ENCODE results near the gene COPZ2. TPM values are rescaled to one million over a fixed set of nuclear protein-coding genes. Genes with fewer than 3 reads are reported as not detected.
"Not testable (repeated sequence)": the region's sequence is repeated elsewhere in the genome, so short reads cannot be mapped to it uniquely, and the experiment has no call there.

The COPZ2 gene
- total and polyA plus RNA-seq, 2 donors = 36.0 to 45.2 TPM

- no peak for DNase-seq (ENCODE audit: extremely low spot score)
- no peak overlapping the region for H3K4me3 ChIP-seq (ENCODE audit: low read depth, low read length)
- H3K4me1 ChIP-seq (ENCODE audit: insufficient read depth) = no peaks in the 10 kb centered on the region
- no peaks in the 10 kb centered on the region for H3K36me3 ChIP-seq (ENCODE audit: insufficient read depth)
- H3K27ac ChIP-seq (ENCODE audit: low read depth) = no peak overlapping the region
- 30% methylated on average over 4 of the region's 4 CpGs for WGBS
These were observed 35.2 kb downstream of the COPZ2 start for GRCh38 chr17:48002266-48002915.

- WGBS = 98% methylated on average over 5 of the region's 5 CpGs
- not testable (repeated sequence) for DNase-seq (ENCODE audit: extremely low spot score); H3K4me3 ChIP-seq (ENCODE audit: low read depth, low read length); H3K36me3 ChIP-seq (ENCODE audit: insufficient read depth); H3K4me1 ChIP-seq (ENCODE audit: insufficient read depth); H3K27ac ChIP-seq (ENCODE audit: low read depth)
These were observed 35.9 kb downstream of the COPZ2 start for GRCh38 chr17:48001657-48002056.

- H3K4me3 ChIP-seq (ENCODE audit: low read depth, low read length) = no peak overlapping the region
- DNase-seq (ENCODE audit: extremely low spot score) = no peak
- WGBS = 88% methylated on average over 1 of the region's 1 CpG
- H3K36me3 ChIP-seq (ENCODE audit: insufficient read depth) = no peaks in the 10 kb centered on the region
- no peaks in the 10 kb centered on the region for H3K4me1 ChIP-seq (ENCODE audit: insufficient read depth)
- H3K27ac ChIP-seq (ENCODE audit: low read depth) = no peak overlapping the region
These were observed 36.4 kb downstream of the COPZ2 start for GRCh38 chr17:48001197-48001596.

- no peak for DNase-seq (ENCODE audit: extremely low spot score)
- 45% methylated on average over 4 of the region's 4 CpGs for WGBS
- Histone ChIP-seq H3K27ac (ENCODE audit: low read depth) (no peak overlapping the region), H3K4me3 (ENCODE audit: low read depth, low read length) (no peak overlapping the region), H3K36me3 (ENCODE audit: insufficient read depth) (no peaks in the 10 kb centered on the region), H3K4me1 (ENCODE audit: insufficient read depth) (no peaks in the 10 kb centered on the region)
These were observed 38.0 kb downstream of the COPZ2 start for GRCh38 chr17:47999582-47999981.

GRCh38 chr17:47998044-47998443, 39.6 kb downstream of the COPZ2 start:
- no peak overlapping the region for H3K4me3 ChIP-seq (ENCODE audit: low read depth, low read length)
- no peak overlapping the region for H3K27ac ChIP-seq (ENCODE audit: low read depth)
- no peaks in the 10 kb centered on the region for H3K4me1 ChIP-seq (ENCODE audit: insufficient read depth)
- no peak for DNase-seq (ENCODE audit: extremely low spot score)
- WGBS = 93% methylated on average over 7 of the region's 7 CpGs
- H3K36me3 ChIP-seq (ENCODE audit: insufficient read depth) = no peaks in the 10 kb centered on the region

- no peaks in the 10 kb centered on the region for H3K4me1 ChIP-seq (ENCODE audit: insufficient read depth)
- no peak overlapping the region for H3K4me3 ChIP-seq (ENCODE audit: low read depth, low read length)
- H3K36me3 ChIP-seq (ENCODE audit: insufficient read depth) = no peaks in the 10 kb centered on the region
- no peak overlapping the region for H3K27ac ChIP-seq (ENCODE audit: low read depth)
- 86% methylated on average over 7 of the region's 7 CpGs for WGBS
- DNase-seq (ENCODE audit: extremely low spot score) = no peak
These were observed 40.0 kb downstream of the COPZ2 start for GRCh38 chr17:47997586-47997985.

- no peak overlapping the region for H3K27ac ChIP-seq (ENCODE audit: low read depth)
- H3K36me3 ChIP-seq (ENCODE audit: insufficient read depth) = no peaks in the 10 kb centered on the region
- WGBS = 70% methylated on average over 9 of the region's 9 CpGs
- no peaks in the 10 kb centered on the region for H3K4me1 ChIP-seq (ENCODE audit: insufficient read depth)
- H3K4me3 ChIP-seq (ENCODE audit: low read depth, low read length) = no peak overlapping the region
- DNase-seq (ENCODE audit: extremely low spot score) = no peak
These were observed 41.4 kb downstream of the COPZ2 start for GRCh38 chr17:47996201-47996600.

- no peaks in the 10 kb centered on the region for H3K4me1 ChIP-seq (ENCODE audit: insufficient read depth)
- H3K4me3 ChIP-seq (ENCODE audit: low read depth, low read length) = no peak overlapping the region
- H3K27ac ChIP-seq (ENCODE audit: low read depth) = no peak overlapping the region
- no peaks in the 10 kb centered on the region for H3K36me3 ChIP-seq (ENCODE audit: insufficient read depth)
- no peak for DNase-seq (ENCODE audit: extremely low spot score)
- 70% methylated on average over 13 of the region's 13 CpGs for WGBS
These were observed 42.2 kb downstream of the COPZ2 start for GRCh38 chr17:47995241-47995935.

- Histone ChIP-seq H3K27ac (ENCODE audit: low read depth) (no peak overlapping the region), H3K4me1 (ENCODE audit: insufficient read depth) (no peaks in the 10 kb centered on the region), H3K4me3 (ENCODE audit: low read depth, low read length) (no peak overlapping the region), H3K36me3 (ENCODE audit: insufficient read depth) (no peaks in the 10 kb centered on the region)
- no peak for DNase-seq (ENCODE audit: extremely low spot score)
- WGBS = 89% methylated on average over 4 of the region's 4 CpGs
These were observed 42.9 kb downstream of the COPZ2 start for GRCh38 chr17:47994724-47995123.

GRCh38 chr17:47993964-47994363, 43.6 kb downstream of the COPZ2 start:
- WGBS = 77% methylated on average over 5 of the region's 5 CpGs
- no peak overlapping the region for H3K4me3 ChIP-seq (ENCODE audit: low read depth, low read length)
- H3K27ac ChIP-seq (ENCODE audit: low read depth) = no peak overlapping the region
- no peaks in the 10 kb centered on the region for H3K4me1 ChIP-seq (ENCODE audit: insufficient read depth)
- no peaks in the 10 kb centered on the region for H3K36me3 ChIP-seq (ENCODE audit: insufficient read depth)
- no peak for DNase-seq (ENCODE audit: extremely low spot score)

- no peaks in the 10 kb centered on the region for H3K36me3 ChIP-seq (ENCODE audit: insufficient read depth)
- no peak overlapping the region for H3K27ac ChIP-seq (ENCODE audit: low read depth)
- DNase-seq (ENCODE audit: extremely low spot score) = no peak
- H3K4me1 ChIP-seq (ENCODE audit: insufficient read depth) = no peaks in the 10 kb centered on the region
- H3K4me3 ChIP-seq (ENCODE audit: low read depth, low read length) = no peak overlapping the region
- WGBS = 65% methylated on average over 9 of the region's 9 CpGs
These were observed 44.5 kb downstream of the COPZ2 start for GRCh38 chr17:47993031-47993564.

GRCh38 chr17:47992216-47992615, 45.4 kb downstream of the COPZ2 start:
- no peaks in the 10 kb centered on the region for H3K4me1 ChIP-seq (ENCODE audit: insufficient read depth)
- 65% methylated on average over 4 of the region's 4 CpGs for WGBS
- H3K36me3 ChIP-seq (ENCODE audit: insufficient read depth) = no peaks in the 10 kb centered on the region
- H3K4me3 ChIP-seq (ENCODE audit: low read depth, low read length) = no peak overlapping the region
- no peak for DNase-seq (ENCODE audit: extremely low spot score)
- no peak overlapping the region for H3K27ac ChIP-seq (ENCODE audit: low read depth)

GRCh38 chr17:47990962-47991731, 46.5 kb downstream of the COPZ2 start:
- no peak for DNase-seq (ENCODE audit: extremely low spot score)
- Histone ChIP-seq H3K4me1 (ENCODE audit: insufficient read depth) (no peaks in the 10 kb centered on the region), H3K36me3 (ENCODE audit: insufficient read depth) (no peaks in the 10 kb centered on the region), H3K4me3 (ENCODE audit: low read depth, low read length) (no peak overlapping the region), H3K27ac (ENCODE audit: low read depth) (no peak overlapping the region)
- WGBS = 54% methylated on average over 14 of the region's 14 CpGs

GRCh38 chr17:47989700-47990099, 47.9 kb downstream of the COPZ2 start:
- DNase-seq (ENCODE audit: extremely low spot score) = no peak
- no peaks in the 10 kb centered on the region for H3K4me1 ChIP-seq (ENCODE audit: insufficient read depth)
- H3K4me3 ChIP-seq (ENCODE audit: low read depth, low read length) = no peak overlapping the region
- H3K27ac ChIP-seq (ENCODE audit: low read depth) = no peak overlapping the region
- no peaks in the 10 kb centered on the region for H3K36me3 ChIP-seq (ENCODE audit: insufficient read depth)
- 88% methylated on average over 1 of the region's 1 CpG for WGBS
